GM13977 (cell line): ENCODE data around the gene TEAD2.

Source experiments
- DNase-seq: peaks from one replicate; pipeline ENCODE4 v3.0.0; 2012; ENCODE audit warnings: low spot score
- CTCF ChIP-seq: IDR thresholded peaks from 2 replicates; pipeline ENCODE4 v1.5.1; 2012; ENCODE audit warnings: mild to moderate bottlenecking, control low read depth; ENCODE audit not compliant: insufficient read depth; ENCODE audit errors: extremely low read depth, missing control alignments
- in situ Hi-C: fragments of 300-500 bp; cut with MboI; formaldehyde crosslinking; loops from one replicate; pipeline ENCODE4 v1.12.0; 2022; ENCODE audit warnings: low sequenced_read_pairs, low pct_unique_long_range_greater_than_20kb, mixed read lengths, inconsistent platforms; ENCODE audit not compliant: unreplicated experiment

The TEAD2 gene

DNA sequence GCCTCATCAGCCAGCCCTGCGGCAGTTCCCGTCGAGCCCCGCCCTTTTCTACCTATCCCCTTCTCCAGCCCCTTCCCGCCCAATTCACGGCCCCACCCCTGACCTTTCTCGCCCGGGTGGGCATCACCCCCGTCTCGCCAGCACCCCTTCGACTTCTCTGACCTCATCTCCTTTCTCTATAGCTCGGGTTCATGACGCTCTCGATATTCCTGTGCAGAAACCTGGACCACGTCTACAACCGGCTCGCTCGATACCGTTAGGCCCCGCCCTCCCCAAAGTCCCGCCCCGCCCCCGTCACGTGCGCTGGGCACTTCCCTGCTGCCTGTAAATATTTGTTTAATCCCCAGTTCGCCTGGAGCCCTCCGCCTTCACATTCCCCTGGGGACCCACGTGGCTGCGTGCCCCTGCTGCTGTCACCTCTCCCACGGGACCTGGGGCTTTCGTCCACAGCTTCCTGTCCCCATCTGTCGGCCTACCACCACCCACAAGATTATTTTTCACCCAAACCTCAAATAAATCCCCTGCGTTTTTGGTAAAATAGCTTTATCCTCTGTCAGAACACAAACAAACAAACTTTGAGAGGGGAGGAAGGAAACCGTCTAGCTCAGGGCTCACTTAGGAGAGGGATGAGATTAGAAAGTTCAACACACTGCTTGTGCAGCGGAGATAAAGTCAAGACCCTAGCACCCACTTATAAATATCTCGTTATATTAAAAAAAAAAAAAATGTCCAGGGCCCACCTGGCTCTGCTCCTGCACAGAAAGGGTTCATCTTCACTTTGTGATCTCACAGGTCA, 21.9 kb downstream of the TEAD2 start:
- in situ Hi-C loops: no loop called here
- DNase-seq: peak; percentile 96

GRCh38 chr19:49339301-49340068, 22.7 kb downstream of the TEAD2 start:
- in situ Hi-C loops: no loop called here
- DNase-seq: peak; percentile 12
- TF ChIP-seq CTCF: no peak

More for the DNA sequence above, 21.9 kb downstream of the TEAD2 start:
- no peak for TF ChIP-seq CTCF

DNA sequence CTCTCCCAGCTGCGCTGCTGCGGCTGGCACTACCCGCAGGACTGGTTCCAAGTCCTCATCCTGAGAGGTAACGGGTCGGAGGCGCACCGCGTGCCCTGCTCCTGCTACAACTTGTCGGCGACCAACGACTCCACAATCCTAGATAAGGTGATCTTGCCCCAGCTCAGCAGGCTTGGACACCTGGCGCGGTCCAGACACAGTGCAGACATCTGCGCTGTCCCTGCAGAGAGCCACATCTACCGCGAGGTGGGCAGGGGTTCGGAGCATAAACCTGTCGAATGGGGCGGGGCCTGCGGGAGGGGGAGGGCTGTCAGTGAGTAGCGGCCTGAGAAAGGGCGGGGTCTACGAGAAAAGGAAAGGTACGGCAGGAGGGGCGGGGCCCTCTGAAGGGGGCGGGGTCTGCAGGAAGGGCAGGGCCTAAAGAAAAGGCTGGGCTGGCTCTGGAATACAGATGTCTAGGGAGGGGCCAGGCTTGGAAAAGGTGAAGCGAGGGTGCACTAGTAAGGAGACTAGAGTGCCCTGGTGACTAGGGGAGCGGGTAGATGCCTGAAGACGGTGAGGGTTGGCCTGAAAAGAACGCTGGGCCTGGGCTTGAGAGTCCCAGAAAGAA, 23.4 kb downstream of the TEAD2 start:
- in situ Hi-C loops: no loop called here

GRCh38 chr19:49338023-49338677, 24.1 kb downstream of the TEAD2 start:
- TF ChIP-seq CTCF: no peak
- in situ Hi-C loops: no loop called here
- DNase-seq: no peak

More for the DNA sequence above, 23.4 kb downstream of the TEAD2 start:
- no peak for TF ChIP-seq CTCF
- DNase-seq: peak; percentile 17

DNA sequence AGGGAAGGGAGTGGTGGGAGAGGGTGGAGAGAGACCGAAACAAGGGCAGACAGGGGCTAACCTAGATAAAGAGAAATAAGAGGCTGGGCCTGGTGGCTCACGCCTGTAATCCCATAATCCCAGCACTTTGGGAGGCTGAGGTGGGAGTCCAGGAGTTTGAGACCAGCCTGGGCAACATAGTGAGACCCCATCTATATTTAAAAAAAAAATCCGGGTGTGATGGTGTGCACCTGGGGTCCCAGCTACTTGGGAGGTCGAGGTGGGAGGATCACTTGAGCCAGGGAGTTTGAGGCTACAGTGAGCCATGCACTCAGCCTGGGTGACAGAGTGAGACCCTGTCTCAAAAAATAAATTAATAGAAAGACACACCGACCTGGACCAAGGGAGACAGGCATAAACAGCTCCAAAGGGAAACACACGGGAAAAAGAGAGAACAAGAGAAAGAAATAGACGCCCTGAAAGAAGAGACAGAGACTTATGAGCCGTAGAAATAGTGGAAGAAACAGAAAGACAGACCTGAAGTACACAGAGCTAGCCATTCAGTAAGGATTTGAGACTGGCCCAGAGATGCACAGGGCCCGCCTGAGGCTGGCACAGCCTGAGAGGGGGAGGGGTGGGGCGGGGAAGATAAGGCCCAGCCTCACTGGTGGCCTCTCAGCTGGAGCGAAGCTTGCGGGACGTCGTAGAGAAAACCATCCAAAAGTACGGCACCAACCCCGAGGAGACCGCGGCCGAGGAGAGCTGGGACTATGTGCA, 24.8 kb downstream of the TEAD2 start:
- in situ Hi-C loops: no loop called here
- DNase-seq: no peak
- no peak for TF ChIP-seq CTCF
